ENCODE data around the gene PRAC2.

Gene PRAC2

DNA sequence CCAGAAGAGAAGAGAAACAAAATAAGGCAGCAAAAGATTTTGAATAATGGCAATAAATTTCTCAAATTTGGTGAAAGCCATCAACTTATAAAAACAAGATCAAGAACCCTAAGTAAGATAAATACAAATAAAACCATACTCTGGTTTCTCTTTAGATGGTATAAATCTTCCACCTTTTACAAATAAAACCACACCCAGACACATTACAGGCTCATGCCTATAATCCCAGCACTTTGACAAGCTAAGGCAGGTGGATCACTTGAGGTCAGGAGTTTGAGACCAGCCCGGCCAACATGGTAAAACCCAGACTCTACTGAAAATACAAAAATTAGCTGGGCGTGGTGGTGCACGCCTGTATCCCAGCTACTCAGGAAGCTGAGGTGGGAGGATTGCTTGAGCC lies 50.3 kb downstream of the PRAC2 start:
- no peak for ATAC-seq
- TF ChIP-seq SNAI2 (CRISPR knock-in tag; IDR thresholded peaks at IDR 0.05) = no peak
- TF ChIP-seq, protein P1, sequence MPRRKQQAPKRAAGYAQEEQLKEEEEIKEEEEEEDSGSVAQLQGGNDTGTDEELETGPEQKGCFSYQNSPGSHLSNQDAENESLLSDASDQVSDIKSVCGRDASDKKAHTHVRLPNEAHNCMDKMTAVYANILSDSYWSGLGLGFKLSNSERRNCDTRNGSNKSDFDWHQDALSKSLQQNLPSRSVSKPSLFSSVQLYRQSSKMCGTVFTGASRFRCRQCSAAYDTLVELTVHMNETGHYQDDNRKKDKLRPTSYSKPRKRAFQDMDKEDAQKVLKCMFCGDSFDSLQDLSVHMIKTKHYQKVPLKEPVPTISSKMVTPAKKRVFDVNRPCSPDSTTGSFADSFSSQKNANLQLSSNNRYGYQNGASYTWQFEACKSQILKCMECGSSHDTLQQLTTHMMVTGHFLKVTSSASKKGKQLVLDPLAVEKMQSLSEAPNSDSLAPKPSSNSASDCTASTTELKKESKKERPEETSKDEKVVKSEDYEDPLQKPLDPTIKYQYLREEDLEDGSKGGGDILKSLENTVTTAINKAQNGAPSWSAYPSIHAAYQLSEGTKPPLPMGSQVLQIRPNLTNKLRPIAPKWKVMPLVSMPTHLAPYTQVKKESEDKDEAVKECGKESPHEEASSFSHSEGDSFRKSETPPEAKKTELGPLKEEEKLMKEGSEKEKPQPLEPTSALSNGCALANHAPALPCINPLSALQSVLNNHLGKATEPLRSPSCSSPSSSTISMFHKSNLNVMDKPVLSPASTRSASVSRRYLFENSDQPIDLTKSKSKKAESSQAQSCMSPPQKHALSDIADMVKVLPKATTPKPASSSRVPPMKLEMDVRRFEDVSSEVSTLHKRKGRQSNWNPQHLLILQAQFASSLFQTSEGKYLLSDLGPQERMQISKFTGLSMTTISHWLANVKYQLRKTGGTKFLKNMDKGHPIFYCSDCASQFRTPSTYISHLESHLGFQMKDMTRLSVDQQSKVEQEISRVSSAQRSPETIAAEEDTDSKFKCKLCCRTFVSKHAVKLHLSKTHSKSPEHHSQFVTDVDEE (CRISPR knock-in tag; IDR thresholded peaks at IDR 0.05) = no peak
- no peak for TF ChIP-seq ISL1 (CRISPR knock-in tag; IDR thresholded peaks at IDR 0.05)
- no peak for TF ChIP-seq BACH2 (CRISPR knock-in tag; IDR thresholded peaks at IDR 0.05; ENCODE audit: borderline replicate concordance)
- TF ChIP-seq ZFP30 (CRISPR knock-in tag; IDR thresholded peaks at IDR 0.05) = no peak
- no peak for TF ChIP-seq RARB (CRISPR knock-in tag; IDR thresholded peaks at IDR 0.05)
- no peak for TF ChIP-seq GLIS3 (CRISPR knock-in tag; IDR thresholded peaks at IDR 0.05)
- no peak for TF ChIP-seq ZC3H10 (CRISPR knock-in tag; IDR thresholded peaks at IDR 0.05)
- no peak for TF ChIP-seq OSR1 (CRISPR knock-in tag; IDR thresholded peaks at IDR 0.05)
- TF ChIP-seq, protein P2, sequence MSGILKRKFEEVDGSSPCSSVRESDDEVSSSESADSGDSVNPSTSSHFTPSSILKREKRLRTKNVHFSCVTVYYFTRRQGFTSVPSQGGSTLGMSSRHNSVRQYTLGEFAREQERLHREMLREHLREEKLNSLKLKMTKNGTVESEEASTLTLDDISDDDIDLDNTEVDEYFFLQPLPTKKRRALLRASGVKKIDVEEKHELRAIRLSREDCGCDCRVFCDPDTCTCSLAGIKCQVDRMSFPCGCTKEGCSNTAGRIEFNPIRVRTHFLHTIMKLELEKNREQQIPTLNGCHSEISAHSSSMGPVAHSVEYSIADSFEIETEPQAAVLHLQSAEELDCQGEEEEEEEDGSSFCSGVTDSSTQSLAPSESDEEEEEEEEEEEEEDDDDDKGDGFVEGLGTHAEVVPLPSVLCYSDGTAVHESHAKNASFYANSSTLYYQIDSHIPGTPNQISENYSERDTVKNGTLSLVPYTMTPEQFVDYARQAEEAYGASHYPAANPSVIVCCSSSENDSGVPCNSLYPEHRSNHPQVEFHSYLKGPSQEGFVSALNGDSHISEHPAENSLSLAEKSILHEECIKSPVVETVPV (CRISPR knock-in tag; IDR thresholded peaks at IDR 0.05) = no peak
- no peak for TF ChIP-seq ZNF70 (CRISPR knock-in tag; IDR thresholded peaks at IDR 0.05)
- no peak for TF ChIP-seq ZNF565 (CRISPR knock-in tag; conservative IDR thresholded peaks at IDR 0.05; ENCODE audit: low read depth)
- TF ChIP-seq, protein P3, sequence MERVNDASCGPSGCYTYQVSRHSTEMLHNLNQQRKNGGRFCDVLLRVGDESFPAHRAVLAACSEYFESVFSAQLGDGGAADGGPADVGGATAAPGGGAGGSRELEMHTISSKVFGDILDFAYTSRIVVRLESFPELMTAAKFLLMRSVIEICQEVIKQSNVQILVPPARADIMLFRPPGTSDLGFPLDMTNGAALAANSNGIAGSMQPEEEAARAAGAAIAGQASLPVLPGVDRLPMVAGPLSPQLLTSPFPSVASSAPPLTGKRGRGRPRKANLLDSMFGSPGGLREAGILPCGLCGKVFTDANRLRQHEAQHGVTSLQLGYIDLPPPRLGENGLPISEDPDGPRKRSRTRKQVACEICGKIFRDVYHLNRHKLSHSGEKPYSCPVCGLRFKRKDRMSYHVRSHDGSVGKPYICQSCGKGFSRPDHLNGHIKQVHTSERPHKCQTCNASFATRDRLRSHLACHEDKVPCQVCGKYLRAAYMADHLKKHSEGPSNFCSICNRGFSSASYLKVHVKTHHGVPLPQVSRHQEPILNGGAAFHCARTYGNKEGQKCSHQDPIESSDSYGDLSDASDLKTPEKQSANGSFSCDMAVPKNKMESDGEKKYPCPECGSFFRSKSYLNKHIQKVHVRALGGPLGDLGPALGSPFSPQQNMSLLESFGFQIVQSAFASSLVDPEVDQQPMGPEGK (CRISPR knock-in tag; IDR thresholded peaks at IDR 0.05; ENCODE audit: borderline replicate concordance) = no peak
- TF ChIP-seq, protein P4, sequence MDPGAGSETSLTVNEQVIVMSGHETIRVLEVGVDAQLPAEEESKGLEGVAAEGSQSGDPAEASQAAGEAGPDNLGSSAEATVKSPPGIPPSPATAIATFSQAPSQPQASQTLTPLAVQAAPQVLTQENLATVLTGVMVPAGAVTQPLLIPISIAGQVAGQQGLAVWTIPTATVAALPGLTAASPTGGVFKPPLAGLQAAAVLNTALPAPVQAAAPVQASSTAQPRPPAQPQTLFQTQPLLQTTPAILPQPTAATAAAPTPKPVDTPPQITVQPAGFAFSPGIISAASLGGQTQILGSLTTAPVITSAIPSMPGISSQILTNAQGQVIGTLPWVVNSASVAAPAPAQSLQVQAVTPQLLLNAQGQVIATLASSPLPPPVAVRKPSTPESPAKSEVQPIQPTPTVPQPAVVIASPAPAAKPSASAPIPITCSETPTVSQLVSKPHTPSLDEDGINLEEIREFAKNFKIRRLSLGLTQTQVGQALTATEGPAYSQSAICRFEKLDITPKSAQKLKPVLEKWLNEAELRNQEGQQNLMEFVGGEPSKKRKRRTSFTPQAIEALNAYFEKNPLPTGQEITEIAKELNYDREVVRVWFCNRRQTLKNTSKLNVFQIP (CRISPR knock-in tag; IDR thresholded peaks at IDR 0.05; ENCODE audit: borderline replicate concordance, low read depth) = no peak
- no peak for TF ChIP-seq CSDC2 (CRISPR knock-in tag; IDR thresholded peaks at IDR 0.05)
